OCI-LY7 (cell line): ENCODE data around the gene PSMD2. TPM values are rescaled to one million over a fixed set of nuclear protein-coding genes. Genes with fewer than 3 reads are reported as not detected.

Experiments
- BruUV-seq: library from RNA; stranded (reverse); fragments of 400-500 nt; replicated peaks from 2 replicates; lab custom pipeline; 2021; lab: Mats Ljungman, UMichigan
- CTCF ChIA-PET: fragments of 300-600 bp; sonication (Branson Sonifier 250); formaldehyde crosslinking; loops from one replicate; lab custom pipeline; 2022; ENCODE audit warnings: antibody characterized with exemption; ENCODE audit not compliant: unreplicated experiment; lab: Charles Lee
- POLR2A ChIA-PET: fragments of 300-600 bp; sonication (Branson Sonifier 250); formaldehyde crosslinking; loops from one replicate; lab custom pipeline; 2022; ENCODE audit warnings: antibody characterized with exemption; lab: Charles Lee
- DNase-seq: peaks from one replicate; pipeline ENCODE4 v3.0.0-alpha.2; 2015; ENCODE audit warnings: low spot score
- H2AFZ ChIP-seq: fragments of 200-600 bp; sonication (generic), shearing (Covaris generic); 2 replicates; pipeline ENCODE4 v1.6.1; 2014; ENCODE audit warnings: mild to moderate bottlenecking, antibody characterized with exemption, low read length, moderate library complexity
- H3K27ac ChIP-seq: fragments of 200-600 bp; sonication (generic); 2 replicates; pipeline ENCODE4 v1.5.1; 2014; ENCODE audit warnings: mixed run types, low read depth, mild to moderate bottlenecking, moderate library complexity, low read length, inconsistent platforms; ENCODE audit not compliant: poor library complexity, severe bottlenecking
- H3K36me3 ChIP-seq: fragments of 200-600 bp; sonication (generic); 2 replicates; pipeline ENCODE4 v1.6.1; 2014; ENCODE audit warnings: mild to moderate bottlenecking, antibody characterized with exemption, low read length, moderate library complexity, mixed read lengths; ENCODE audit not compliant: insufficient read depth
- H3K4me1 ChIP-seq: fragments of 200-600 bp; sonication (generic); 2 replicates; pipeline ENCODE4 v1.5.1; 2014; ENCODE audit warnings: mild to moderate bottlenecking, low read length; ENCODE audit not compliant: insufficient read depth, poor library complexity, severe bottlenecking
- H3K4me2 ChIP-seq: fragments of 200-600 bp; sonication (generic); 2 replicates; pipeline ENCODE4 v1.6.1; 2014; ENCODE audit warnings: mild to moderate bottlenecking, low read length
- H3K4me3 ChIP-seq: fragments of 200-600 bp; sonication (generic); 2 replicates; pipeline ENCODE4 v1.5.1; 2014; ENCODE audit warnings: mild to moderate bottlenecking, low read depth, low read length; ENCODE audit not compliant: poor library complexity, severe bottlenecking
- H3K79me2 ChIP-seq: fragments of 200-600 bp; sonication (generic); 2 replicates; pipeline ENCODE4 v1.6.1; 2016; ENCODE audit warnings: low read depth, mild to moderate bottlenecking, low read length, moderate library complexity, mixed read lengths; ENCODE audit not compliant: insufficient read depth
- H3K9me2 ChIP-seq: fragments of 200-600 bp; sonication (generic); 2 replicates; pipeline ENCODE4 v1.6.1; 2016; ENCODE audit warnings: mild to moderate bottlenecking, low read length, mixed read lengths; ENCODE audit not compliant: insufficient read depth
- H3K9me3 ChIP-seq: fragments of 200-600 bp; sonication (generic); 2 replicates; pipeline ENCODE4 v1.6.1; 2014; ENCODE audit warnings: mild to moderate bottlenecking, mixed run types, low read length, mixed read lengths
- H4K20me1 ChIP-seq: fragments of 200-600 bp; sonication (generic); 2 replicates; pipeline ENCODE4 v1.6.1; 2014; ENCODE audit warnings: mild to moderate bottlenecking, antibody characterized with exemption, low read length, moderate library complexity, mixed read lengths; ENCODE audit not compliant: insufficient read depth
- CTCF ChIP-seq: fragments of 200-600 bp; sonication (generic); conservative IDR thresholded peaks from 2 replicates; pipeline ENCODE4 v1.5.1; 2014; ENCODE audit warnings: mild to moderate bottlenecking, antibody characterized with exemption, low read length, moderate library complexity, mixed read lengths
- EZH2phosphoT487 ChIP-seq: fragments of 200-600 bp; sonication (generic); IDR thresholded peaks from 2 replicates; pipeline ENCODE4 v1.6.1; 2018; ENCODE audit warnings: low read depth, borderline replicate concordance, mild to moderate bottlenecking, mixed run types, antibody characterized with exemption, low read length, moderate library complexity, mixed read lengths
- intact Hi-C: fragments of 100-400 bp; cut with micrococcal nuclease; formaldehyde crosslinking; loops from one replicate; pipeline ENCODE4 v1.10.0; 2022; ENCODE audit not compliant: unreplicated experiment
- total RNA-seq, 2 experiments: library from RNA; depleted of rRNA in 1 of 2; stranded (reverse); fragments of >200 nt in 1 of 2; shearing (Covaris generic) in 1 of 2; gene quantifications; 2 replicates each; pipeline ENCODE4 v1.2.3, GENCODE V29; 2014 to 2022

PSMD2 gene
- total RNA-seq, 2 experiments from 2014 or later: 158 to 219 TPM

- H3K4me2 ChIP-seq: peak within 1 kb of the TSS; percentile 80
- no peak within 1 kb of the TSS for H3K27ac ChIP-seq
- no TSS peak for BruUV-seq
- ChIA-PET POLR2A (interaction anchor here (0.6 kb wide), 1 partner anchor 106 kb away, joined by 3 read pairs; no protein-coding TSS in a partner anchor), CTCF (no interaction called here)
- H3K4me1 ChIP-seq: peaks cover 3% of the 10 kb centered on the region
- peak; percentile 33 for DNase-seq
- no peaks in the 10 kb centered on the region for H3K79me2 ChIP-seq
- intact Hi-C loops: no loop called here
- H3K4me3 ChIP-seq: peak within 1 kb of the TSS; percentile 62
- TF ChIP-seq CTCF: no peak
- 0 out of 2 replicates have a peak, but pooled peaks have one; percentile 1 for TF ChIP-seq EZH2phosphoT487
- no peaks in the 10 kb centered on the region for H4K20me1 ChIP-seq
- no peak within 1 kb of the TSS for H2AFZ ChIP-seq
- H3K36me3 ChIP-seq: no peaks in the 10 kb centered on the region
- no peaks in the 10 kb centered on the region for H3K9me2 ChIP-seq
- no peaks in the 10 kb centered on the region for H3K9me3 ChIP-seq
Observed at GRCh38 chr3:184261270-184261853, 37.7 kb upstream of the PSMD2 start, which contains the start of gene CAMK2N2. CAMK2N2 (minus strand) TSS chr3:184261553; CDS start chr3:184261285, 268 bp downstream.

GRCh38 chr3:184261854-184262763 is 36.9 kb upstream of the PSMD2 start:
- H2AFZ ChIP-seq: no peak overlapping the region
- H3K4me3 ChIP-seq: peak overlapping the region; percentile 62
- ChIA-PET POLR2A (interaction anchor here (0.6 kb wide), 1 partner anchor 107 kb away, joined by 3 read pairs; no protein-coding TSS in a partner anchor), CTCF (no interaction called here)
- no peaks in the 10 kb centered on the region for H4K20me1 ChIP-seq
- H3K9me3 ChIP-seq: no peaks in the 10 kb centered on the region
- DNase-seq: no peak
- no TSS peak for BruUV-seq
- intact Hi-C loops: no loop called here
- H3K9me2 ChIP-seq: no peaks in the 10 kb centered on the region
- H3K36me3 ChIP-seq: no peaks in the 10 kb centered on the region
- peak overlapping the region; percentile 80 for H3K4me2 ChIP-seq
- TF ChIP-seq EZH2phosphoT487 (no peak), CTCF (no peak)
- H3K79me2 ChIP-seq: no peaks in the 10 kb centered on the region
- peaks cover 3% of the 10 kb centered on the region for H3K4me1 ChIP-seq
- no peak overlapping the region for H3K27ac ChIP-seq
